Neuron (in vitro differentiated cells): ENCODE measurements around the gene FRMPD1.
"Not testable (repeated sequence)": the region's sequence is repeated elsewhere in the genome, so short reads cannot be mapped to it uniquely, and the experiment has no call there.

Source experiments
- H2AFZ ChIP-seq: one replicate; pipeline ENCODE4 v1.6.1; 2013; ENCODE audit warnings: low read depth, mild to moderate bottlenecking, inconsistent platforms, low read length, moderate library complexity
- H3K27me3 ChIP-seq: one replicate; pipeline ENCODE4 v1.6.1; 2013; ENCODE audit warnings: low read length; ENCODE audit not compliant: insufficient read depth
- H3K36me3 ChIP-seq: one replicate; pipeline ENCODE4 v1.6.1; 2013; ENCODE audit warnings: low read length; ENCODE audit not compliant: insufficient read depth
- H3K4me1 ChIP-seq: one replicate; pipeline ENCODE4 v1.6.1; 2013; ENCODE audit warnings: low read length; ENCODE audit not compliant: insufficient read depth
- H3K4me3 ChIP-seq: 2 replicates; pipeline ENCODE4 v1.5.1; 2013; ENCODE audit warnings: mild to moderate bottlenecking, low read length, moderate library complexity
- H3K9me3 ChIP-seq: one replicate; pipeline ENCODE4 v1.6.1; 2013; ENCODE audit warnings: low read length

Gene FRMPD1

GRCh38 chr9:37740128-37740527, 89.4 kb downstream of the FRMPD1 start:
- no peaks in the 10 kb centered on the region for H3K36me3 ChIP-seq
- peaks cover 10% of the 10 kb centered on the region for H3K27me3 ChIP-seq
- H2AFZ ChIP-seq: no peak overlapping the region
- H3K9me3 ChIP-seq: no peaks in the 10 kb centered on the region
- H3K4me1 ChIP-seq: peaks cover 8% of the 10 kb centered on the region
- H3K4me3 ChIP-seq: no peak overlapping the region

GRCh38 chr9:37740631-37741328, 90.0 kb downstream of the FRMPD1 start:
- H3K4me3 ChIP-seq: no peak overlapping the region
- no peaks in the 10 kb centered on the region for H3K9me3 ChIP-seq
- H3K36me3 ChIP-seq: no peaks in the 10 kb centered on the region
- peaks cover 6% of the 10 kb centered on the region for H3K27me3 ChIP-seq
- peaks cover 8% of the 10 kb centered on the region for H3K4me1 ChIP-seq
- no peak overlapping the region for H2AFZ ChIP-seq

DNA sequence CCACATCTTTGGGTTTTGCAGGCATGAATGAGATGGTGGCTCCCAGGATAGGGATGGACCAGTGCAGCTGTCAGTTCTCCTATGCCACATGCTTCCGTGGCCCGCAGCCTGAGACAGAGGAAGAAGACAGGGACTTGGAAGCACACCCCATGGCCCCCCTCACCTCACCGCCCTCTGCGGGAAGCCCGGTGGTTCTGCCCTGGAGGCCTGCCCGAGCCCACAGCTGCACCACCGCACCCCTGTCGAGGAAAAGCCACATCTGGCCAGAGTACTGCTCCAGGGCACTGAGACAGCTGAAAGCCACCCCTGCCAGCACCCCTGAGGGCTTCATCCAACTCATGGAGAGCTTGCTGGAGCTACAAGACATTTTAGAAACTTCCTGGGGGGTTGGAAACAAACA, 95.2 kb downstream of the FRMPD1 start:
- no peak overlapping the region for H3K4me3 ChIP-seq
- peaks cover 2% of the 10 kb centered on the region for H3K27me3 ChIP-seq
- H3K9me3 ChIP-seq: no peaks in the 10 kb centered on the region
- H2AFZ ChIP-seq: no peak overlapping the region
- H3K36me3 ChIP-seq: no peaks in the 10 kb centered on the region
- peaks cover 8% of the 10 kb centered on the region for H3K4me1 ChIP-seq

GRCh38 chr9:37746448-37747270, 95.9 kb downstream of the FRMPD1 start:
- Histone ChIP-seq H3K4me3 (no peak overlapping the region), H3K27me3 (peaks cover 2% of the 10 kb centered on the region), H3K9me3 (no peaks in the 10 kb centered on the region), H3K36me3 (no peaks in the 10 kb centered on the region), H3K4me1 (peaks cover 1% of the 10 kb centered on the region), H2AFZ (no peak overlapping the region)

- Histone ChIP-seq H3K4me1 (no peaks in the 10 kb centered on the region), H2AFZ (no peak overlapping the region), H3K36me3 (no peaks in the 10 kb centered on the region), H3K27me3 (peaks cover 2% of the 10 kb centered on the region), H3K4me3 (no peak overlapping the region), H3K9me3 (no peaks in the 10 kb centered on the region)
Measured at GRCh38 chr9:37747271-37747753, 96.6 kb downstream of the FRMPD1 start.

DNA sequence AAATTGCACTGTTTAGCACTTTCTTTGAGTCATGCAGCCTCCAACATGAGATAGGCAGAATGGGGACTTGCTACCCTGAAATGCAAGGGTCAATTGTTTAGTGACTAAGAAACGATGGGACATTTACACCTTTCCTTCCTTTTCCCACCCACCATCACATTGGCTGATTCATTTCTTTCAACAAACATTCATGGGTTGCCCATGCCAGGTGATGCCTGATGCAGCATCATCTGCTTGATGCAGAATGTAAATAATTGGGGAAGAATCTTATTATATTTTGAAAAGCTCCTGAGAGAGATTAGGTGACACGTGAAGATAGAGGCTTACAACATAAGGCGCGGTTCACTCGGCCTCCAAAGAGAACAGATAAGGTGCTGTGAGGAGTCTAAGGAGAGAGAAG, 98.4 kb downstream of the FRMPD1 start:
- peaks cover 2% of the 10 kb centered on the region for H3K27me3 ChIP-seq
- H3K4me3 ChIP-seq: no peak overlapping the region
- H2AFZ ChIP-seq: no peak overlapping the region
- no peaks in the 10 kb centered on the region for H3K36me3 ChIP-seq
- H3K9me3 ChIP-seq: no peaks in the 10 kb centered on the region
- H3K4me1 ChIP-seq: no peaks in the 10 kb centered on the region

GRCh38 chr9:37751186-37751585, 100.4 kb downstream of the FRMPD1 start:
- H3K4me3 ChIP-seq: no peak overlapping the region

DNA sequence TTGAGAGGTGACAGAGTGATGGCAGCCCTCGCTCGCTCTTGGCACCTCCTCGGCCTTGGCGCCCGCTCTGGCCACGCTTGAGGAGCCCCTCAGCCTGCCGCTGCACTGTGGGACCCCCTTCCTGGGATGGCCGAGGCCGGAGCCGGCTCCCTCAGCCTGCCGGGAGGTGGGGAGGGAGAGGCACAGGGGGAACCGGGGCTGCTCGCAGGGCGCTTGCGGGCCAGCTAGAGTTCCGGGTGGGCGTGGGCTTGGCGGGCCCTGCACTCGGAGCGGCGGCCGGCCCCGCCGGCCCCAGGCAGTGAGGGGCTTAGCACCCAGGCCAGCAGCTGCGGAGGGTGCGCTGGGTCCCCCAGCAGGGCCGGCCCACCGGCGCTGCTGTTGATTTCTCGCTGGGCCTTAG, 101.0 kb downstream of the FRMPD1 start:
- not testable (repeated sequence) for H2AFZ ChIP-seq, H3K4me3 ChIP-seq, H3K27me3 ChIP-seq

More at GRCh38 chr9:37751186-37751585, 100.4 kb downstream of the FRMPD1 start:
- H3K4me1 ChIP-seq: no peaks in the 10 kb centered on the region
- H3K9me3 ChIP-seq: no peaks in the 10 kb centered on the region
- no peaks in the 10 kb centered on the region for H3K36me3 ChIP-seq
- H2AFZ ChIP-seq: no peak overlapping the region
- no peaks in the 10 kb centered on the region for H3K27me3 ChIP-seq

DNA sequence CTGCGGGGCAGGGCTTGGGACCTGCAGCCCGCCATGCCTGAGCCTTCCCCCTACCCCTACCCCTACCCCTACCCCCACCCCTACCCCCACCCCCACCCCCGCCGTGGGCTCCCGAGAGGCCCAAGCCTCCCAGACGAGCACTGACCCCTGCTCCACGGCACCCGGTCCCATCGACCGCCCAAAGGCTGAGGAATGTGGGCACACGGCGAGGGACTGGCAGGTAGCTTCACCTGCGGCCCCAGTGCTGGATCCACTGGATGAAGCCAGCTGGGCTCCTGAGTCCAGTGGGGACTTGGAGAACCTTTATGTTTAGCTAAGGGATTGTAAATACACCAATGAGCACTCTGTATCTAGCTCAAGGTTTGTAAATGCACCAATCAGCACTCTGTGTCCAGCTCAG, 101.4 kb downstream of the FRMPD1 start:
- not testable (repeated sequence) for H3K36me3 ChIP-seq, H3K27me3 ChIP-seq, H3K9me3 ChIP-seq

More for the DNA sequence above, 101.0 kb downstream of the FRMPD1 start:
- not testable (repeated sequence) for H3K36me3 ChIP-seq, H3K9me3 ChIP-seq, H3K4me1 ChIP-seq

DNA sequence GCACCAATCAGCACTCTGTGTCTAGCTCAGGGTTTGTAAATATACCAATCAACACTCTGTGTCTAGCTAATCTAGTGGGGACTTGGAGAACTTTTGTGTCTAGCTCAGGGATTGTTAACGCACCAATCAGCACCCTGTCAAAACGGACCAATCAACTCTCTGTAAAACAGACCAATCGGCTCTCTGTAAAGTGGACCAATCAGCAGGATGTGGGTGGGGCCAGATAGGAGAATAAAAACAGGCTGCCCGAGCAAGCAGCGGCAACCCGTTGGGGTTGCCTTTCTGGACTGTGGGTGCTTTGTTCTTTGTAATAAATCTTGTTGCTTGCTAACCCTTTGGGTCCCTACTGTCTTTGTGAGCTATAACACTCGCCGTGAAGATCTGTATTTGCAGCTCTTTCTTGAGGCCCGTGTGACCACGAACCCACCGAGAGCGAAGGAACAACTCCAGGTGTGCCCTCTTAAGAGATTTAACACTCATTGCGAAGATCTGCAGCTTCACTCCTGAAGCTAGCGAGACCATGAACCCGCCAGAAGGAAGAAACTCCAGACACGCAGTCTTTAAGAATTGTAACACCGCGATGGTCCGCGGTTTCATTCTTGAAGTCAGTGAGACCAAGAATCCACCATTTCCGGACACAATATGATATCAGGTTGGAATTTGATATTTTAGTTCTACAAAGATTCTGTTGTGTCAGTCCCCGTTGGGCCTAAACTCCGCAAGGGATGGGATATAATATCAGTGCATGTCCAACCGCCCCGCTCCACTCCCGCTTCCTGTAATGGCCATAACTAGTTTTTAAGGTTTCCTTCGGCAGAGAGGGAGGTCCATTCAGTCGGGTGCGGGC, 102.1 kb downstream of the FRMPD1 start:
- no peaks in the 10 kb centered on the region for H3K36me3 ChIP-seq
- no peaks in the 10 kb centered on the region for H3K4me1 ChIP-seq
- no peaks in the 10 kb centered on the region for H3K27me3 ChIP-seq
- H3K4me3 ChIP-seq: peak overlapping the region; percentile 80
- no peaks in the 10 kb centered on the region for H3K9me3 ChIP-seq
- H2AFZ ChIP-seq: peak overlapping the region; percentile 79

More for the DNA sequence above, 101.4 kb downstream of the FRMPD1 start:
- H3K4me3 ChIP-seq, H3K4me1 ChIP-seq, H2AFZ ChIP-seq: not testable (repeated sequence)

DNA sequence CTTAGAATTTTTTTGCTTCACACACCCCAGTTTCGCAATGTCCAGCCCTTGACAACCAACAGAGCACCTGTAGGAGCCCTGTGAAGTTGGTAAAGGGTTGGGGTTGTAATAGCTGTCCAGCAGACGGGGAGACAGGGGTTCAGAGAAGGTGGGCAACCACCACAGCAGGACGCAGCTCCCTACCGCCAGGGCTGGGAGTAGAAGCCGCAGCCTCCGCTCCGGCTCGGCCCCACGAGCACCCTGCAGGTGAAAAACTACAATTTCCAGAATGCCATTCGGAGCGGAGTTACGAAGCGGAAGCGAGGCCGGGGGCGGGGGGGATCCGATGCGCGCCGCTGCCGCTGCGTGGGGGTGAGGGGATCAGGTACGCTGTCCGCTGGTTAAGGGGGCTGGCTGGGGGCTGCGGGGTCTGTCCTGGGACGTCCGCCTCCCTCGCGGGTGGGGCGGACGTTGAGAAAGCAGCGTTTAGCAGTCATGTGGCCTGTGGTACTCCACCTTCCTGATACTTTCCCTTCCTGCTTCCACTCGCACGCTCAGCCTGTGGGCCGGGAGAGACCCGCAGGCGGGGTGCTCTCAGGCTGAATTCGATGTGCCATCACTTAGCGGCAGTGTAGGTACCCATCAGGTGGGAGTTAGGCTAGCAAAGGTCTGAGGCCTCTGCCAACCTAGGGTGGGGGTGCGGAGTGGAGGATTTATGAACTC, 102.9 kb downstream of the FRMPD1 start, which contains the start of gene TRMT10B:
Gene TRMT10B, plus strand, starts transcription at position 317 of the 702 bp plus-strand sequence. CDS start 8,127 bp downstream, outside the sequence.
- Histone ChIP-seq H3K4me1 (no peaks in the 10 kb centered on the region), H2AFZ (peak within 1 kb of the TSS; percentile 79), H3K4me3 (peak within 1 kb of the TSS; percentile 80), H3K9me3 (no peaks in the 10 kb centered on the region), H3K27me3 (no peaks in the 10 kb centered on the region), H3K36me3 (no peaks in the 10 kb centered on the region)

DNA sequence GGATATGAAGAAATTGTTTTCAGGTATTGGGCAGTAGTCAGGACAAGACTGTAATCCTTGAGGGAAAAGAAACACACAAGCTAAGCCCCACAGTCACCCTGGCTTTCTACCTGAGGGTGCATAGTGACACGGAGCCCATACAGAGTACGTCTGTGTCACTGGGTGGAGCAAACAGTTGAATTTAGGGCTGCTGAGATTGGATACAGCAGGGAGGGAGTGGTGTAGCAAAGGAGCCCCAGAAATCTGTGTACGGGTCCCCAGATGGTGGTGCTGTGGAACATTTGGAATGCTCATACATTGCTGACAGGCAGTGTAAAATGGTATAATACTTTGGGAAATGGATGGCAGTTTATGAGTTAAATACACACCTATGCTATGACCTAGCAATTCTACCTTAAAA, 108.0 kb downstream of the FRMPD1 start:
- Histone ChIP-seq H2AFZ (no peak overlapping the region), H3K27me3 (no peaks in the 10 kb centered on the region), H3K4me1 (no peaks in the 10 kb centered on the region), H3K4me3 (no peak overlapping the region), H3K9me3 (no peaks in the 10 kb centered on the region), H3K36me3 (peaks cover 2% of the 10 kb centered on the region)
